ENCODE results near the gene TTLL12.

DNA sequence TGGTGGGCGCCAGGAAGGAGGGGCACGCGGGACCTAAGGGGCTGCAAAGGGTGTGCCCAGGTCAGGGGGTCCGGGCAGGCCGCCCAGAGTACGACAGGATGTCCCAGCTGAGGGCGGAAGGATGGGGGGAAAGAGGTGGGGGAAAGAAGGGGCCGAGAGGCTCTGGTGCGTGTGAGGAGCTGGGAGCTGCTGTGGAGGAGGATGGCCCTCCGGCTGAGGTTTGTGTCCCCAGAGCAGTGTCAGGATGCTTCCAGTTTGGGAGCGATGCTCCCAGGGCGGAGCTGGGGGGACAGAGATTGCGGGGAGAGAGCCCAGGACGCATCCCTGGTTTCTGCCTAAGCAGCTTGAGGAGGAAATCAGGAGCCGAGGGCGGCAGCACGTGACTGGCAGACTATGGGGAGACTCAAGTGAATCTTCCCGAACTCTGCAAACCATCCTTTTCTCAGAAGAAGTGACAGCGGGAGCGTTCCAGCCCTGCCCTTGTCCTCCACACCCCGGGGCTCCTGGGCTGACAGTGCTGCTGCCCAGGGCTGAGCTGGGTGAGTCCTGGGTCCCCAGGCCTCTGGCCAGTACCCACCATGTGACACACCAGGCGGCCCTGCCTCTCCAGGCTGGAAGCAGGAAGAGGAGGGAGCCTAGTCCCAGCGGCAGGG, 19.7 kb upstream of the TTLL12 start:
- TF ChIP-seq, protein P1, sequence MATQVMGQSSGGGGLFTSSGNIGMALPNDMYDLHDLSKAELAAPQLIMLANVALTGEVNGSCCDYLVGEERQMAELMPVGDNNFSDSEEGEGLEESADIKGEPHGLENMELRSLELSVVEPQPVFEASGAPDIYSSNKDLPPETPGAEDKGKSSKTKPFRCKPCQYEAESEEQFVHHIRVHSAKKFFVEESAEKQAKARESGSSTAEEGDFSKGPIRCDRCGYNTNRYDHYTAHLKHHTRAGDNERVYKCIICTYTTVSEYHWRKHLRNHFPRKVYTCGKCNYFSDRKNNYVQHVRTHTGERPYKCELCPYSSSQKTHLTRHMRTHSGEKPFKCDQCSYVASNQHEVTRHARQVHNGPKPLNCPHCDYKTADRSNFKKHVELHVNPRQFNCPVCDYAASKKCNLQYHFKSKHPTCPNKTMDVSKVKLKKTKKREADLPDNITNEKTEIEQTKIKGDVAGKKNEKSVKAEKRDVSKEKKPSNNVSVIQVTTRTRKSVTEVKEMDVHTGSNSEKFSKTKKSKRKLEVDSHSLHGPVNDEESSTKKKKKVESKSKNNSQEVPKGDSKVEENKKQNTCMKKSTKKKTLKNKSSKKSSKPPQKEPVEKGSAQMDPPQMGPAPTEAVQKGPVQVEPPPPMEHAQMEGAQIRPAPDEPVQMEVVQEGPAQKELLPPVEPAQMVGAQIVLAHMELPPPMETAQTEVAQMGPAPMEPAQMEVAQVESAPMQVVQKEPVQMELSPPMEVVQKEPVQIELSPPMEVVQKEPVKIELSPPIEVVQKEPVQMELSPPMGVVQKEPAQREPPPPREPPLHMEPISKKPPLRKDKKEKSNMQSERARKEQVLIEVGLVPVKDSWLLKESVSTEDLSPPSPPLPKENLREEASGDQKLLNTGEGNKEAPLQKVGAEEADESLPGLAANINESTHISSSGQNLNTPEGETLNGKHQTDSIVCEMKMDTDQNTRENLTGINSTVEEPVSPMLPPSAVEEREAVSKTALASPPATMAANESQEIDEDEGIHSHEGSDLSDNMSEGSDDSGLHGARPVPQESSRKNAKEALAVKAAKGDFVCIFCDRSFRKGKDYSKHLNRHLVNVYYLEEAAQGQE (IDR thresholded peaks at IDR 0.05; ENCODE audit: unreplicated experiment) = no peak
- TF ChIP-seq, protein P2, sequence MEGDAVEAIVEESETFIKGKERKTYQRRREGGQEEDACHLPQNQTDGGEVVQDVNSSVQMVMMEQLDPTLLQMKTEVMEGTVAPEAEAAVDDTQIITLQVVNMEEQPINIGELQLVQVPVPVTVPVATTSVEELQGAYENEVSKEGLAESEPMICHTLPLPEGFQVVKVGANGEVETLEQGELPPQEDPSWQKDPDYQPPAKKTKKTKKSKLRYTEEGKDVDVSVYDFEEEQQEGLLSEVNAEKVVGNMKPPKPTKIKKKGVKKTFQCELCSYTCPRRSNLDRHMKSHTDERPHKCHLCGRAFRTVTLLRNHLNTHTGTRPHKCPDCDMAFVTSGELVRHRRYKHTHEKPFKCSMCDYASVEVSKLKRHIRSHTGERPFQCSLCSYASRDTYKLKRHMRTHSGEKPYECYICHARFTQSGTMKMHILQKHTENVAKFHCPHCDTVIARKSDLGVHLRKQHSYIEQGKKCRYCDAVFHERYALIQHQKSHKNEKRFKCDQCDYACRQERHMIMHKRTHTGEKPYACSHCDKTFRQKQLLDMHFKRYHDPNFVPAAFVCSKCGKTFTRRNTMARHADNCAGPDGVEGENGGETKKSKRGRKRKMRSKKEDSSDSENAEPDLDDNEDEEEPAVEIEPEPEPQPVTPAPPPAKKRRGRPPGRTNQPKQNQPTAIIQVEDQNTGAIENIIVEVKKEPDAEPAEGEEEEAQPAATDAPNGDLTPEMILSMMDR (conservative IDR thresholded peaks at IDR 0.05; ENCODE audit: low read depth in 2 of 2) = no peak
- no peak for TF ChIP-seq JUNB (IDR thresholded peaks at IDR 0.05; ENCODE audit: unreplicated experiment)

All from GM23338 (cell line).